Mucosa of descending colon (tissue), 3 donors: ENCODE measurements around the gene CLIC3. TPM values are rescaled to one million over a fixed set of nuclear protein-coding genes. Genes with fewer than 3 reads are reported as not detected.
A peak's percentile ranks its signal among the peaks of the same experiment; 100 is the strongest.

Source experiments
- ATAC-seq: fragments of 200-7000 bp; cut with Tn5 transposase; one replicate; pipeline ENCODE4 v1.9.1; 2020; ENCODE audit warnings: mild to moderate bottlenecking, moderate library complexity
- DNase-seq, 3 donors: peaks; one replicate each; pipeline ENCODE4 v3.0.0-alpha.2; 2020
- H3K36me3 ChIP-seq: fragments of 200-600 bp; one replicate; pipeline ENCODE4 v1.8.0; 2021; ENCODE audit warnings: low read depth, mild to moderate bottlenecking
- H3K4me1 ChIP-seq: fragments of 200-600 bp; one replicate; pipeline ENCODE4 v1.8.0; 2021; ENCODE audit warnings: low read depth, mild to moderate bottlenecking
- H3K4me3 ChIP-seq: fragments of 200-600 bp; one replicate; pipeline ENCODE4 v1.8.0; 2021; ENCODE audit warnings: mild to moderate bottlenecking
- H3K9me3 ChIP-seq: fragments of 200-600 bp; one replicate; pipeline ENCODE4 v1.8.0; 2021; ENCODE audit warnings: mild to moderate bottlenecking
- CTCF ChIP-seq: fragments of 200-600 bp; IDR thresholded peaks from one replicate; pipeline ENCODE4 v1.8.0; 2022; ENCODE audit warnings: antibody characterized with exemption, mild to moderate bottlenecking
- intact Hi-C, 2 donors: fragments of 100-400 bp; cut with DNase I in 1 of 2; cut with micrococcal nuclease in 1 of 2; formaldehyde crosslinking; loops; one replicate each; pipeline versions ENCODE4 v1.11.0 to v1.11.1; 2022; cut with DNase I, micrococcal nuclease
- total RNA-seq, 3 donors: library from RNA; stranded (reverse); fragmentation: NEBNext Ultra II Directional in 2 of 3; extraction: Animal tissue kit (Norgen Biotek cat#: 25700) in 2 of 3; gene quantifications; one replicate each; pipeline versions ENCODE4 v1.2.1 to v1.2.4, GENCODE V29; 2021 to 2023
- donor health status: DM: no; HTN: no; CAD: no; lungs with moderate emphysema.
- donor health status: DM: no; HTN: no; CAD: no.
- donor health status: DM: no; HTN: yes; CAD: no.

CLIC3 gene
- total RNA-seq, 3 donors from 2014 or later = 0.82 to 1.9 (median 0.99) TPM

- no peak for ATAC-seq
These were observed 31.4 kb downstream of the CLIC3 start for GRCh38 chr9:136964833-136965422.

DNA sequence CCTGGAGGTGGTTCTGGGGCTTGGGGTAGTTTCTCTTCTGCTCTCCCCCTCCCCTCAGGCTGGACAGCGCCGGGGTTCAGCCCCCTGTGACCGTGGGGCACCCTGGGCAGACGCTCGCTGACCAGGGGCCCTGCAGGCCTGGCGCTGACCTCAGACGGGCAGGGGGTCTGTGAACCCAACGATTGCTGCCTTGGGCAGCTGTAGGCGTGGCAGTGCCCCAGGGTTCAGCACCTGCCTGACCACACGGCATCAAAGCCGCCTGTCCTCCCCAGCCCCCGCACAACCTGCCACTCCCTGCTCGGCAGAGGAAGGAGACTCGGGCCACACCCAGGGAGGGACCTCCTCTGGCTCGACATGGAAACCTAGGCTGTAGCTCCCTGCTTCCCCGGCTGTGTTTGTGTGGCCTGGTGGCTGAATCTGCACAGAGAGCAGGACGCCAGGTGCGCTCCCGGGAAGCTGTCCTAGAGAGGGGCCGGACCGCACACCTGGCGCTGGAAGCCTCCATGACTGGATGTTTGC is 32.1 kb downstream of the CLIC3 start:
- H3K9me3 ChIP-seq = no peaks in the 10 kb centered on the region
- ATAC-seq (peak; percentile 92), DNase-seq (peak; percentile 81 to 88 (median 87))
- no peak overlapping the region for H3K4me3 ChIP-seq
- peaks cover 9% of the 10 kb centered on the region for H3K4me1 ChIP-seq
- TF ChIP-seq CTCF = no peak
- no peaks in the 10 kb centered on the region for H3K36me3 ChIP-seq
- intact Hi-C loops = no loop called here

More at GRCh38 chr9:136964833-136965422, 31.4 kb downstream of the CLIC3 start:
- DNase-seq = no peak
- H3K9me3 ChIP-seq = no peaks in the 10 kb centered on the region
- intact Hi-C loops = no loop called here
- peaks cover 9% of the 10 kb centered on the region for H3K4me1 ChIP-seq
- H3K36me3 ChIP-seq = no peaks in the 10 kb centered on the region
- no peak for TF ChIP-seq CTCF
- H3K4me3 ChIP-seq = no peak overlapping the region

DNA sequence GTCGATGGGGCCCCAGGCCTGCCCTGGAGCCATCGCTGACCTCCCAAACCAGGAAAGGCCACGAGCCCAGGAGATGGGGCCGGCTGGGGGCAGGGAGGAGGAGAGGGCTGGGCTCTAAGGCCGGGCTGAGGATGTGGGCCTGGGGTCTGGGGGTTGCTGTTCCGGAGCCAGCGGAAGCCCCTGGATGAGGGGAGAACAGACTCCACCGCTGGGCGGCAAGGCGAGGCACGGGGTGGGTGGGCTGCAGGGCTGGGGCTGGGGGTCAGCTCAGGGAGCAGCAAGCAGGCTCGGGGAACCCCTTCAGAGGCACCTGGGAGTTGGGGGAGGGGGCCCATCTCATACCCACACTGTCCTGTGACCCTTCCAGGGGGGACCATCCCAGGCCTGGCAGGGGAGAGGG is 32.6 kb downstream of the CLIC3 start:
- ATAC-seq = peak; percentile 2
- H3K36me3 ChIP-seq = no peaks in the 10 kb centered on the region
- no peaks in the 10 kb centered on the region for H3K9me3 ChIP-seq
- intact Hi-C loops = no loop called here
- no peak overlapping the region for H3K4me3 ChIP-seq
- DNase-seq = no peak
- H3K4me1 ChIP-seq = peaks cover 9% of the 10 kb centered on the region
- TF ChIP-seq CTCF = no peak

DNA sequence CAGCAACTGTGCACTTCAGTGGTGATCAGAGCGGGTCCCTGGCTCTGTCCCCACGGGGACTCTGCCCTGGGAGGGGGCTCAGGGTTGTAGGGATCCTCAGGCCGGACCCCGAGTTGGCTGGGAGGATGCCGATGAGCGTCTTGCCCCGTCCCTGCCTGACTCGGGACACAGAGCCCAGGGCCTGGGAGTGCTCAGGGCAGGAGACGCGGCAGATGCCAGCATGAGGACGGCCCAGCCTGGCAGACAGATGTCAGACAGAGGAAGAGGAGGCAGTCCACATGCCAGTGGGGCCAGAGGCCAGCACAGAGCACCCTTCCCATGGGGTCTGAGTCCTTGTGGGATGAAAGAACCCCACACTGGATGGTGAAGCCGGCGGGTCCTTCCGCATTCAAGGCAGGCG is 33.0 kb downstream of the CLIC3 start:
- TF ChIP-seq CTCF = no peak
- Histone ChIP-seq H3K36me3 (no peaks in the 10 kb centered on the region), H3K4me1 (peaks cover 9% of the 10 kb centered on the region), H3K9me3 (no peaks in the 10 kb centered on the region), H3K4me3 (no peak overlapping the region)
- no peak for ATAC-seq
- intact Hi-C loops = no loop called here
- no peak for DNase-seq

DNA sequence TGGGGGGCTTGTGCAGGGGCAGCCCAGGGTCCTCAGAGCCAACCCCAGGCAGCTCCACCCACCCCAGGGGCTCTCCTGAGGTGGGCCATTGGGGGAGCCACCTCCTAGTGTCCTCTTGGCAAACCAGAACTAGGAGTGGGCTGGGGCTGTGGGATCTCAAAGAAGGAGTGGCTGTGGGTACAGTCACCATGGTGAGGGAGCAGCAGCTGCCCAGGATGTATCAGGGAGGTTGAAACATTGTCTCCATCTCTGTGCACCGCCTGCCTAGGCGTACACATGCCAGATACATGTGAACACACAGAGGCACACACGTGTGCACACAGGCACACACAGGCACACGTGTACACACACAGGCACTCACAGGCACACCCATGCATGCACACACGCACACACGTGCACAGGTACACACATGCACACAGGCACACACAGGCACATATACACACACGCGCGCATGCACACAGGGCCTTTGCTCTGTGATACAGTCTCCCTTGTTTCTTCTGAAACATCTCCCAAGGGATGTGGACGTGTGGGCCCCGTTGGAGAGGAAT is 33.6 kb downstream of the CLIC3 start:
- peaks cover 9% of the 10 kb centered on the region for H3K4me1 ChIP-seq
- DNase-seq (no peak), ATAC-seq (no peak)
- no peak overlapping the region for H3K4me3 ChIP-seq
- no peaks in the 10 kb centered on the region for H3K9me3 ChIP-seq
- H3K36me3 ChIP-seq = no peaks in the 10 kb centered on the region
- intact Hi-C loops = no loop called here
- TF ChIP-seq CTCF = no peak
